Neural progenitor cell (in vitro differentiated cells): ENCODE results near the gene KAT14.

ENCODE experiments used
- EZH2phosphoT487 ChIP-seq: fragments of 200-600 bp; sonication (generic); IDR thresholded peaks from 2 replicates; pipeline ENCODE4 v1.6.1; 2017; ENCODE audit warnings: antibody characterized with exemption
- TF ChIP-seq, protein P1 (sequence below): fragments of 200-600 bp; sonication (generic); IDR thresholded peaks from 2 replicates; pipeline ENCODE4 v1.5.1; 2017; ENCODE audit warnings: antibody characterized with exemption, mild to moderate bottlenecking

DNA sequence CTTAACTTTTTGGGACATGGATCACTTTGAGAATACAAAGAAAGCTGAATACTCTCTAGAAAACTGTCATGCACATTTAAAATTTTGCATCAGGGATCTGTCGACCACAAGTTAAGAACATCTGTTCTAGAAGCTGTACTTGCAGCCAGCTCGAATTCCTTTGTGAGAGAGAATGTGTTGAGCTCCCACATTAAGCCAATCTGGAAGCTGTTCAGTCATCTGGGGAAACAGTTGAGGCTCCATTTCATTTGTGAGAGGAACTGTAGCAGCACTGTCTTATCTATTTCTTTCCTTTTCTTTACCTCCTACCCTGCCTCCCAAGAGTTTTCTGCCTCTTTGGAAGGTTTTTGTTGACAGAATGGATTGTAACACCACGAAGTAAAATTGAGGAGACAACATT lies 50.8 kb downstream of the KAT14 start:
- TF ChIP-seq, protein P1, sequence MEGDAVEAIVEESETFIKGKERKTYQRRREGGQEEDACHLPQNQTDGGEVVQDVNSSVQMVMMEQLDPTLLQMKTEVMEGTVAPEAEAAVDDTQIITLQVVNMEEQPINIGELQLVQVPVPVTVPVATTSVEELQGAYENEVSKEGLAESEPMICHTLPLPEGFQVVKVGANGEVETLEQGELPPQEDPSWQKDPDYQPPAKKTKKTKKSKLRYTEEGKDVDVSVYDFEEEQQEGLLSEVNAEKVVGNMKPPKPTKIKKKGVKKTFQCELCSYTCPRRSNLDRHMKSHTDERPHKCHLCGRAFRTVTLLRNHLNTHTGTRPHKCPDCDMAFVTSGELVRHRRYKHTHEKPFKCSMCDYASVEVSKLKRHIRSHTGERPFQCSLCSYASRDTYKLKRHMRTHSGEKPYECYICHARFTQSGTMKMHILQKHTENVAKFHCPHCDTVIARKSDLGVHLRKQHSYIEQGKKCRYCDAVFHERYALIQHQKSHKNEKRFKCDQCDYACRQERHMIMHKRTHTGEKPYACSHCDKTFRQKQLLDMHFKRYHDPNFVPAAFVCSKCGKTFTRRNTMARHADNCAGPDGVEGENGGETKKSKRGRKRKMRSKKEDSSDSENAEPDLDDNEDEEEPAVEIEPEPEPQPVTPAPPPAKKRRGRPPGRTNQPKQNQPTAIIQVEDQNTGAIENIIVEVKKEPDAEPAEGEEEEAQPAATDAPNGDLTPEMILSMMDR = no peak
- no peak for TF ChIP-seq EZH2phosphoT487
